ENCODE measurements around the gene SHROOM3.
A peak's percentile ranks its signal among the peaks of the same experiment; 100 is the strongest.

Gene SHROOM3

DNA sequence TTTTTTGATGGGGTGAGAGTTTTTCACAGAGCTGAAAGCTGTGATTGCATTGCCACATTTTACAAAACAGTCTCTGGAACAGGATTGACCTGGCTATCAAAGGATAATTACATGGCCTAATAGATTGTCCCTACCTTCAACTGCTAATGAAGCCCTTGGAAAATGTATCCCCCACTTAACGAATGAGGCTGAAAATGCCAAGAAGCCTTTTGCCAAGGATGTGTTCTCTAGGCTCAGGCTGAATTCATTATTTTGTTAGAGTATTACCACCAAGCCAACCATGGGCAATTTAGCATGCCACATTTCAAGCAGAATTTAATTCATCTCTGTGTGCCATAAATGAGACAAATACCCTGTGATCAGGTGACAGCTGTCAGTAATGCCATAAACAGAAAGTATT lies 35.5 kb downstream of the SHROOM3 start:
- Histone ChIP-seq H3K27me3 (ENCODE audit: control insufficient read depth in 1 of 2, insufficient read depth in 1 of 2, low read length in 2 of 2) (peaks cover 0 to 3% of the 10 kb centered on the region in 2 experiments), H3K79me1 (replicated peaks; ENCODE audit: low read length, poor library complexity, severe bottlenecking) (no peaks in the 10 kb centered on the region), H2BK12ac (ENCODE audit: low read length in 2 of 2) (no peak overlapping the region), H3K4me1 (ENCODE audit: control insufficient read depth, insufficient read depth, low read depth, low read length) (no peaks in the 10 kb centered on the region), H3K4ac (ENCODE audit: low read depth in 1 of 2, low read length in 2 of 2) (no peak overlapping the region), H3K27ac (ENCODE audit: low read length, poor library complexity, severe bottlenecking) (no peak overlapping the region), H3K23ac (ENCODE audit: low read length in 2 of 2) (no peak overlapping the region), H3K9me3 (ENCODE audit: control insufficient read depth, low read length) (no peaks in the 10 kb centered on the region), H4K8ac (ENCODE audit: low read length) (no peak overlapping the region), H2BK15ac (ENCODE audit: low read depth, poor library complexity, severe bottlenecking) (no peak overlapping the region), H2AFZ (ENCODE audit: low read depth, low read length) (no peak overlapping the region), H2BK120ac (ENCODE audit: low read depth, low read length) (no peak overlapping the region), H3K14ac (ENCODE audit: low read length in 2 of 2) (no peak overlapping the region), H3K36me3 (ENCODE audit: control insufficient read depth in 1 of 2, insufficient read depth in 2 of 2, low read depth in 1 of 2, low read length in 2 of 2) (no peaks in the 10 kb centered on the region), H3K9ac (ENCODE audit: low read length) (no peak overlapping the region), H2BK5ac (ENCODE audit: low read depth, low read length, poor library complexity, severe bottlenecking) (no peak overlapping the region), H2AK5ac (ENCODE audit: low read length, severe bottlenecking) (no peak overlapping the region), H4K91ac (ENCODE audit: low read length) (no peak overlapping the region), H3K4me3 (ENCODE audit: insufficient read depth in 1 of 2, low read depth in 1 of 2, low read length in 2 of 2) (no peak overlapping the region), H3K18ac (ENCODE audit: low read depth in 1 of 2, low read length in 2 of 2) (no peak overlapping the region), H3K4me2 (ENCODE audit: low read length, poor library complexity, severe bottlenecking) (no peak overlapping the region)
- DNase-seq = no peak
- 100% methylated on average over 1 of the region's 1 CpG for WGBS

DNA sequence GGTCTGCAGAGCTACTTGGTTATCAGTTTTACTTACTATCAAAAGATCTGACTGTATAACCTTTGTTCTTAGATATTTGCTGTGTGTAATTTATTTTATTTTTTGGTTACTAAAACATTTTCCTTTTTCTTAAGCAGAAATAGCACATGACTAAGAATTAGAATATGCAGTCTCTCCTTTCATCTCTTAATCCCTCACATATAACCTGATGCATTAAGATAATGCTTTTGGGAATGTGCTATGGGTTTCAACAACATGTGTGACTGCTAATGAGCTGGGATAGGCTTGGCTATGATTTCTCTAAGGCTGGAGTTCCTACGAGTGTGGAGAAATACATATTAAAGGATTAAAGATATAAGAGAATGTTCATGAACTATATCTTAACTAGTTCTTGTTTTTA lies 41.5 kb downstream of the SHROOM3 start:
- DNase-seq = peak; percentile 4
- Histone ChIP-seq H2BK5ac (ENCODE audit: low read depth, low read length, poor library complexity, severe bottlenecking) (no peak overlapping the region), H3K23ac (ENCODE audit: low read length in 2 of 2) (no peak overlapping the region), H3K4me3 (ENCODE audit: insufficient read depth in 1 of 2, low read depth in 1 of 2, low read length in 2 of 2) (no peak overlapping the region), H2BK12ac (ENCODE audit: low read length in 2 of 2) (no peak overlapping the region), H2AK5ac (ENCODE audit: low read length, severe bottlenecking) (no peak overlapping the region), H2BK120ac (ENCODE audit: low read depth, low read length) (no peak overlapping the region), H3K14ac (ENCODE audit: low read length in 2 of 2) (no peak overlapping the region), H3K4ac (ENCODE audit: low read depth in 1 of 2, low read length in 2 of 2) (no peak overlapping the region), H3K4me2 (ENCODE audit: low read length, poor library complexity, severe bottlenecking) (no peak overlapping the region), H3K36me3 (ENCODE audit: control insufficient read depth in 1 of 2, insufficient read depth in 2 of 2, low read depth in 1 of 2, low read length in 2 of 2) (no peaks in the 10 kb centered on the region), H4K8ac (ENCODE audit: low read length) (no peak overlapping the region), H4K91ac (ENCODE audit: low read length) (no peak overlapping the region), H3K27ac (ENCODE audit: low read length, poor library complexity, severe bottlenecking) (no peak overlapping the region), H3K9ac (ENCODE audit: low read length) (no peak overlapping the region), H2AFZ (ENCODE audit: low read depth, low read length) (no peak overlapping the region), H3K9me3 (ENCODE audit: control insufficient read depth, low read length) (peaks cover 9% of the 10 kb centered on the region), H3K27me3 (ENCODE audit: control insufficient read depth in 1 of 2, insufficient read depth in 1 of 2, low read length in 2 of 2) (no peaks in the 10 kb centered on the region), H3K4me1 (ENCODE audit: control insufficient read depth, insufficient read depth, low read depth, low read length) (no peaks in the 10 kb centered on the region), H3K79me1 (replicated peaks; ENCODE audit: low read length, poor library complexity, severe bottlenecking) (no peaks in the 10 kb centered on the region), H2BK15ac (ENCODE audit: low read depth, poor library complexity, severe bottlenecking) (no peak overlapping the region), H3K18ac (ENCODE audit: low read depth in 1 of 2, low read length in 2 of 2) (no peak overlapping the region)
- no CpG with 5 or more reads among the region's 1 CpG for WGBS

DNA sequence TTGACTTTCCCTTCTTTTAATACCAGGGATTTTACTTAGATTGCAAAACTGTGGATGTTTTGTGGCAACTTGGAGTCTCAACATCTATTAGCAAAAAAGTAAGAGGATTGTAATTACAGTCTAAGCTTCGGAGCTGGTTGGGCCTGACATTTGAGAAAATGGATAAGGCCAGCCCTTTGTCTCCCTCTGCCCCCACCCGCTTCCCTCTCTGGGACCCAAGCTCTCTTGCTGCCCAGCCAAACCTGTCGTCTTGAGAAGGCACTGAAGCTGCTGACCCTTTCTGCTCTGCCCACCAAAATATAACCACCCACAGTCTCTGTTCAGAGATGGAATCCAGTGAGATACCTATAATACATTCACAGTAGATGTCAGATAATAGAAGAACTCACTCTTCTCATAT lies 49.6 kb downstream of the SHROOM3 start:
- no peak overlapping the region for H3K14ac ChIP-seq (ENCODE audit: low read length in 2 of 2)
- no peaks in the 10 kb centered on the region for H3K27me3 ChIP-seq (ENCODE audit: control insufficient read depth in 1 of 2, insufficient read depth in 1 of 2, low read length in 2 of 2)
- no peak overlapping the region for H2BK12ac ChIP-seq (ENCODE audit: low read length in 2 of 2)
- no peak overlapping the region for H3K9ac ChIP-seq (ENCODE audit: low read length)
- WGBS = 87% methylated on average over 3 of the region's 3 CpGs
- no peak overlapping the region for H3K4ac ChIP-seq (ENCODE audit: low read depth in 1 of 2, low read length in 2 of 2)
- H3K4me2 ChIP-seq (ENCODE audit: low read length, poor library complexity, severe bottlenecking) = no peak overlapping the region
- H4K8ac ChIP-seq (ENCODE audit: low read length) = no peak overlapping the region
- H3K79me1 ChIP-seq (replicated peaks; ENCODE audit: low read length, poor library complexity, severe bottlenecking) = no peaks in the 10 kb centered on the region
- no peak overlapping the region for H3K23ac ChIP-seq (ENCODE audit: low read length in 2 of 2)
- H3K18ac ChIP-seq (ENCODE audit: low read depth in 1 of 2, low read length in 2 of 2) = no peak overlapping the region
- no peak overlapping the region for H2AFZ ChIP-seq (ENCODE audit: low read depth, low read length)
- H2BK5ac ChIP-seq (ENCODE audit: low read depth, low read length, poor library complexity, severe bottlenecking) = no peak overlapping the region
- H3K4me3 ChIP-seq (ENCODE audit: insufficient read depth in 1 of 2, low read depth in 1 of 2, low read length in 2 of 2) = no peak overlapping the region
- no peak overlapping the region for H2BK15ac ChIP-seq (ENCODE audit: low read depth, poor library complexity, severe bottlenecking)
- H3K4me1 ChIP-seq (ENCODE audit: control insufficient read depth, insufficient read depth, low read depth, low read length) = no peaks in the 10 kb centered on the region
- peaks cover 5% of the 10 kb centered on the region for H3K9me3 ChIP-seq (ENCODE audit: control insufficient read depth, low read length)
- DNase-seq = no peak
- H2BK120ac ChIP-seq (ENCODE audit: low read depth, low read length) = no peak overlapping the region
- H2AK5ac ChIP-seq (ENCODE audit: low read length, severe bottlenecking) = no peak overlapping the region
- H4K91ac ChIP-seq (ENCODE audit: low read length) = no peak overlapping the region
- H3K27ac ChIP-seq (ENCODE audit: low read length, poor library complexity, severe bottlenecking) = no peak overlapping the region
- no peaks in the 10 kb centered on the region for H3K36me3 ChIP-seq (ENCODE audit: control insufficient read depth in 1 of 2, insufficient read depth in 2 of 2, low read depth in 1 of 2, low read length in 2 of 2)

DNA sequence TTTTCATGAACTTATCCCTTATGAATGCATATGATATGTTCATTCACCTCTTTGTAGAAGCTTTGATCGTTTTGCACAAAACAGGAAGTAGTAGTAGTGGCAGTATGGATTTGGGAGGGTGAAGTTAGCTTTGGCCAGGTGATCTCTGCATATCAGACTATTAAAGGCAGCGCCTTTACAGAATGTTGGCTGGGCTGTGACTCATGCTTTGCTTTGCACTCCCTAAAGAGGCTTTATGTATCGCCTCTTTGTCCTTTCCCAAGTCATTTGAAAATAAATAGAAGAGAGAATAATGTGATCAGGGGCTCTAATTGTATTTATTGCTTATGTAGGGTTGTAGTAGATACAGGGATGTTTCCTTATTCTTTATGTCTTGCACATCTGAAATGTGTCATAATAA lies 50.4 kb downstream of the SHROOM3 start:
- Histone ChIP-seq H3K79me1 (replicated peaks; ENCODE audit: low read length, poor library complexity, severe bottlenecking) (no peaks in the 10 kb centered on the region), H3K27ac (ENCODE audit: low read length, poor library complexity, severe bottlenecking) (no peak overlapping the region), H2AK5ac (ENCODE audit: low read length, severe bottlenecking) (no peak overlapping the region), H2BK12ac (ENCODE audit: low read length in 2 of 2) (no peak overlapping the region), H3K9me3 (ENCODE audit: control insufficient read depth, low read length) (peaks cover 4% of the 10 kb centered on the region), H3K4ac (ENCODE audit: low read depth in 1 of 2, low read length in 2 of 2) (no peak overlapping the region), H2BK120ac (ENCODE audit: low read depth, low read length) (no peak overlapping the region), H3K18ac (ENCODE audit: low read depth in 1 of 2, low read length in 2 of 2) (no peak overlapping the region), H2BK15ac (ENCODE audit: low read depth, poor library complexity, severe bottlenecking) (no peak overlapping the region), H3K36me3 (ENCODE audit: control insufficient read depth in 1 of 2, insufficient read depth in 2 of 2, low read depth in 1 of 2, low read length in 2 of 2) (no peaks in the 10 kb centered on the region), H3K14ac (ENCODE audit: low read length in 2 of 2) (no peak overlapping the region), H4K8ac (ENCODE audit: low read length) (no peak overlapping the region), H3K23ac (ENCODE audit: low read length in 2 of 2) (no peak overlapping the region), H3K9ac (ENCODE audit: low read length) (no peak overlapping the region), H3K4me3 (ENCODE audit: insufficient read depth in 1 of 2, low read depth in 1 of 2, low read length in 2 of 2) (no peak overlapping the region), H3K4me2 (ENCODE audit: low read length, poor library complexity, severe bottlenecking) (no peak overlapping the region), H2BK5ac (ENCODE audit: low read depth, low read length, poor library complexity, severe bottlenecking) (no peak overlapping the region), H3K4me1 (ENCODE audit: control insufficient read depth, insufficient read depth, low read depth, low read length) (no peaks in the 10 kb centered on the region), H4K91ac (ENCODE audit: low read length) (no peak overlapping the region), H2AFZ (ENCODE audit: low read depth, low read length) (no peak overlapping the region), H3K27me3 (ENCODE audit: control insufficient read depth in 1 of 2, insufficient read depth in 1 of 2, low read length in 2 of 2) (no peaks in the 10 kb centered on the region)
- 34% methylated on average over 3 of the region's 3 CpGs for WGBS
- DNase-seq = peak; percentile 5
